Ramos (cell line): ENCODE measurements around the gene STON1.
"Not testable (repeated sequence)": the region's sequence is repeated elsewhere in the genome, so short reads cannot be mapped to it uniquely, and the experiment has no call there.

Experiments
- in situ Hi-C: fragments of 300-500 bp; cut with MboI; formaldehyde crosslinking; loops from one replicate; pipeline ENCODE4 v1.14.3; 2022; ENCODE audit warnings: low sequenced_read_pairs; ENCODE audit not compliant: unreplicated experiment

Gene STON1

GRCh38 chr2:48605482-48606175, 75.7 kb downstream of the STON1 start:
- in situ Hi-C loops: no loop called here

- in situ Hi-C loops: no loop called here
These were observed 77.5 kb downstream of the STON1 start for GRCh38 chr2:48607307-48608014.

- in situ Hi-C loops: no loop called here
These were observed 83.3 kb downstream of the STON1 start for GRCh38 chr2:48613211-48613610.

- in situ Hi-C loops: not testable (repeated sequence)
These were observed 84.6 kb downstream of the STON1 start for GRCh38 chr2:48614581-48614980.

- in situ Hi-C loops: no loop called here
These were observed 87.7 kb downstream of the STON1 start, which contains the start of gene GTF2A1L for GRCh38 chr2:48617618-48618017. Gene GTF2A1L, plus strand, starts transcription at chr2:48617856. Its CDS starts 19 bp downstream, at chr2:48617875.

GRCh38 chr2:48619526-48619925, 89.6 kb downstream of the STON1 start:
- in situ Hi-C loops: no loop called here

GRCh38 chr2:48620604-48621003, 90.7 kb downstream of the STON1 start:
- in situ Hi-C loops: no loop called here

GRCh38 chr2:48622691-48623090, 92.7 kb downstream of the STON1 start:
- in situ Hi-C loops: not testable (repeated sequence)

- in situ Hi-C loops: no loop called here
These were observed 94.7 kb downstream of the STON1 start for GRCh38 chr2:48624696-48625095.

GRCh38 chr2:48626047-48626446, 96.1 kb downstream of the STON1 start:
- in situ Hi-C loops: no loop called here

- in situ Hi-C loops: no loop called here
These were observed 103.2 kb downstream of the STON1 start for GRCh38 chr2:48633143-48633542.

- in situ Hi-C loops: no loop called here
These were observed 105.8 kb downstream of the STON1 start for GRCh38 chr2:48635786-48636185.

GRCh38 chr2:48638261-48638660, 108.3 kb downstream of the STON1 start:
- in situ Hi-C loops: no loop called here
